SU-DHL-6 (cell line): Measurements from ENCODE around the gene TPBGL.

Experiments
- CTCF ChIP-seq: fragments of 200-600 bp; sonication (generic); IDR thresholded peaks from one replicate; pipeline ENCODE4 v1.5.1; 2017; ENCODE audit warnings: antibody characterized with exemption, mild to moderate bottlenecking, low read length, moderate library complexity; ENCODE audit not compliant: insufficient read depth, poor library complexity, severe bottlenecking
- EZH2phosphoT487 ChIP-seq: fragments of 200-600 bp; sonication (generic), shearing (Covaris generic); conservative IDR thresholded peaks from 2 replicates; pipeline ENCODE4 v1.6.1; 2018; ENCODE audit warnings: mild to moderate bottlenecking, antibody characterized with exemption, low read length, moderate library complexity, mixed read lengths

DNA sequence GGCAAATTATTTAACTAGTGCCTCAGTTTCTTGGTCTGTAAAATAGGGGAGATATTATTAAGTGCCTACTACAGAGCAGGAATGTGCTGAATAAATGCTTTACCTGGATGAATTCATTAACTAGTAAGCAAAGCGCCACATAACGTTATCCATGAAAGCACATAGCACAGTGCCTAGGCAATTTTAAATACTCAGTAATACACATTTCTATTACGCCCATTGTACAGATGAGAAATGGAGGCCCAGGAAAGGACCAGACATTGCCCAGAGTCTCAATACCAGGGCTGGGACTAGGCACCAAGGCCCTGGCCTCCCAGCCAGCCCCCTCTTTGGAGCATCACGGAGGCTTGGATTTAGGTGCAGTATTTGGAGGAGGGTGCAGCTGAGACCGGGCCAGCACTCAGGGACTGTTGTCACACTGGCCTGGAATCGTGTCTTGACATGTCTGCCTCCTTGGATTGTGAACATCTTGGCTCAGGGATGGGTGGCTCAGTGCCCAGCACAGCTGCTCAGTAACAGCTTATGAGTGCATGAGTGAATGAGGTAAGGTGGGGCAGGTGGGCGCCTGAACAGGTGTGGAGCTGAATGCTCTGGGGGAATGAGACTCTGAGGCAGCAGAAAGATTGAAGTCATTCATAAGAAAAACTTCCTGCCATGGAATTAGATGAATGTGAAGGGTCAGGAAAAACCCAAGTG, 42.1 kb upstream of the TPBGL start:
- TF ChIP-seq CTCF = no peak
- TF ChIP-seq EZH2phosphoT487 = no peak
